NCI-H1694 treated with DMSO at 0.1 percent for 48 hours (cell line): ENCODE results near the gene SDF4.

Experiments used
- DNase-seq: peaks from one replicate; lab custom pipeline; 2025; lab: John Stamatoyannopoulos, UW

The SDF4 gene

GRCh38 chr1:1231400-1232207 is at the start of gene SDF4:
SDF4 (minus strand) TSS chr1:1232001; CDS start chr1:1228772, 3,229 bp downstream.
- peak; percentile 76 for DNase-seq

DNA sequence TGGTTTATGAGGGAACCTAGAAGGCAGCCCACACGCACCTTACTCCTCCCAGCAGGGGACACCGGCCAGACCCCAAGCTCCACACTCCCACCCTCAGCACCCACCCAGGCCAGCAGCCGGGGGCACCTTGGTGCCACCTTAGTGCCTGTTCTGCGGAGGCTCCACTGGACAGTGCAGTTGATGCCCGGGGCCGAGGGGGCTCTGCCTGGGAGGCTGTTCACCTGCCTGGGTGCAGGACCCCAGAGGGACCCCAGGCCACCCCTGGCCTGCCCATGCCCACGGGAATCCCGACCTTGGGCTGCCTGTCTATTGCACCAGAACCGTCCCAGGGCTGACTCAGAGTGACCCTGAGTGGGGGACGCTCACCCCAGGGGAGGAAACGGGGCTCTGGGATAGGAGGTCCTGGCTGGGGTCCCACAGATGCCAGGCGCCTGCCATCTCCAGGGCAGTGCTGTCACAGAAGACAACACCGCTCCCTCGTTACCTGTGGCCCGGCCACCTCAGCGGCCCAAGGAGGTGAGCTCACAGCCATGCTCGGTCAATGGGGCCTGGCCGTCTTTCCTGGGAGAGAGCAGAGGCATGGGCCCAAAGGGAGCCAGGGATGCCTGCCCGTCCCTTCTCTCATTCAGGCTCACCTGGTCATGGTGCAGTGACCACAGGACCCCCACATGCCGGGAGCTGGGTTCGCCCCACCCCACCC is 49.1 kb upstream of the SDF4 start:
- DNase-seq, result no peak

GRCh38 chr1:1279028-1279427 is 47.2 kb upstream of the SDF4 start:
- DNase-seq, result no peak

DNA sequence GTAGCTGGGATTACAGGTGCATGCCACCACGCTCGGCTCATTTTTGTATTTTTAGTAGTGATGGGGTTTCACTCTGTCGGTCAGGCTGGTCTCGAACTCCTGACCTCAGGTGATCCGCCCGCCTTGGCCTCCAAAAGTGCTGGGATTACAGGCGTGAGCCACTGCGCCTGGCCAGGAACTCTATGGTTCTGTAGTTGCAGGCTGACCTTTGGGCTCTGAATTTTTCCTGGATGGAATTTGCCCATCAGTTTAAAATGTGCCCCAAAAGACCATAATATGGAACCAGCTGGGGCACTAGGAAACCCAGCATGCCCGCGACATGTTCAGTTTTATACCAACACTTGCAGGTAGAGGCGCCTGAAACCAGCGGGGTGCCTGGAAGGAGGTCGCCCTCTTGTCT is 46.8 kb upstream of the SDF4 start:
- no peak for DNase-seq

DNA sequence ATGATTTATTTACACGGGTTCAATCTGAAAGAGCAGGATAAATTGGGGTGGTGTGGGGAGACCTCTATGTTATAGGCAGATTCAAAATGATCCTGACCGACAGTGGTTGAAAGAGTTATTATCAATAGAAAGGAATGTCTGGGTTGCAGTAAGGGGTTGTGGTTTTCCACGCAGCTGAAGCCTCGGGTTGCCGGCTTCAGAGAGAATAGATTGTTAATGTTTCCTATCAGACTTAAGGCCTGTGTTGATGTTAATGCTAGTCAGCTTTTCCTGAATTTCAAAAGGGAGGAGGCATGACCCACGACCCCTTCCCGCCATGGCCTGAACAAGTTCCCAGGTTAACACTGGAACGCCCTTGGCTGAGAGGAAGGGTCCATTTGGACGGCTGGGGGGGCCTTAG is 44.0 kb upstream of the SDF4 start:
- no peak for DNase-seq

GRCh38 chr1:1274931-1275431 is 43.2 kb upstream of the SDF4 start:
- no peak for DNase-seq

- DNase-seq, result no peak
Observed at GRCh38 chr1:1274299-1274930, 42.6 kb upstream of the SDF4 start.

DNA sequence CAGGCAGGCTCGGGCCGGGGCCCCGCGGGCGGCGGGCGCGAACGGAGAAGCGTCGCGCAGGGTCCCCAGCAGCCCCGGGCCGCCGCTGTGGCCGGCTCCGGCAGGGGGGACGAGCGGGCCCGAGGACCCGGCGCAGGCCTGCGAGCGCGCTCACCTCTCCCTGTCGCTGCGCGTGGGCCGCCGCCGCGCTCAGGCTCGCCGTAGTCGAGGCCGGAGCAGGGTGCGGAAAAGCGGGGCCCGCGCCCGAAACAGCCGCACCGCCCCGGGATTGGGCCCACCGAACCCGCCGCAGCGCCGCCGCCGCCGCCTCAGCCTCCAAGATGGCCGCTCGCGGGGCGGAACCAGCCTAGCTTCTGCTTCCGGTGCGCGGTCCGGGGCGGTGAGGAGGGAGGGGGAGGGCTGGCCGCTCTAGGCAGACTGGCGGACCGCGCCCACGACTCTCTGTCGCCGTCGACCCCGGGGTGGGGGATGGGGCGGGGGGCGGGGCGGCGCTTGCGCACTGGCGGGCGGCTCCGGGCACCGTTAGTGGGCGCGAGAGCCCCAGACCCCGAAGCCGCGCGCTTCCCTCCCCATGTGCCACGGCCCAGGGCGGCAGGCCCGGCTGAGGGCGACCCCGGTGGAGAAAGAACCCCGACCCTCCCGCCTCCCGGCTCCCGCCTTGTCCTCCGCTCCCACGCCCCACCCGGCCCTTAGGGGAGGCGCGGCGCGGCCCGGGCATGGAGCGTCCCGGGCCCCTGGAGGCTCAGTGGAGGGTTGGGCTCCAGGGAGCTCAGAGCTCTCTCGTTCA is 41.9 kb upstream of the SDF4 start, which contains the start of gene UBE2J2:
Gene UBE2J2, minus strand, starts transcription at position 343 of the 787 bp plus-strand sequence. CDS start 5,862 bp downstream, outside the sequence.
- DNase-seq, result peak; percentile 55

GRCh38 chr1:1273209-1273511 is 41.4 kb upstream of the SDF4 start:
- no peak for DNase-seq

DNA sequence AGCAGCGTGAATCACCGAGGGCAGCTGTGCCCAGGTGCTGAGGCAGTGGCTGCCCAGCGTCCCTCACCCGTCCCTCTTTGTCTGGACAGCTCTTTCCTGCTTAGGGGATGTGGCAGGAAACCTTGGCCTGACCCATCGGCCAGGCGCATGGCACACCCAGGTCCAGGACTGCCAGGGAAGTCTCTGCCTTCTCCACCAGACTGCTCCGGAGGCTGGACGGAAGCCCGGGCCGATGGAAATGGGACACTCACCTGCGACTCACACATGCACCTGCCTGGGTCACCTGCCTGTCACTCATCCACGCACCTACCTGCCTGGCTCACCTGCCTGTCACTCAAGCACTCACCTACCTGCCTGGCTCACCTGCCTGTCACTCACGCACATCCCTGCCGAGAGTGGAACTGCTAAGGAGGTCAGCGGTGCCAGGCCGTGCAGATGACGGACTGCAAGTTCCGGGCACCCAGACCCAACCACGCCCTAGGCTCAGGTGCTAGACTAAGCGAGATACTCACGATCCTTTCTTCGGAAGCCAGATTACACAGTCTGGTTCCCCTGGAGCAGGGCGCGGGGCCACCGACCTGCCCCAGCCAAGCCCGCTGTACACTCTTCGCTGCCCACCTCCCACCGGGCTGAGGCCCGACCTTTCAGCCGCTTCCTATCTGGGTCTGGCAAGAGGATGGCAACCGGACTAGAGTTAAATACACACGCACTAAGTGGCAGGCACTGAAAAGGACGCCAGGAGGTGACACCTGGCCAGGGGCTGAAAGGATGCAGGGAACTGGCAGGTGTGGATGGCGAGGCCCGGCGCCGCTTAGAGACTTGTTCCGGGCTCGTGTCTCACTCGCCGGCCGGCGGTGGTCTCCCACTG is 40.8 kb upstream of the SDF4 start:
- DNase-seq, result no peak

- no peak for DNase-seq
Observed at GRCh38 chr1:1270813-1271212, 39.0 kb upstream of the SDF4 start.

- no peak for DNase-seq
Observed at GRCh38 chr1:1268284-1268682, 36.5 kb upstream of the SDF4 start.

DNA sequence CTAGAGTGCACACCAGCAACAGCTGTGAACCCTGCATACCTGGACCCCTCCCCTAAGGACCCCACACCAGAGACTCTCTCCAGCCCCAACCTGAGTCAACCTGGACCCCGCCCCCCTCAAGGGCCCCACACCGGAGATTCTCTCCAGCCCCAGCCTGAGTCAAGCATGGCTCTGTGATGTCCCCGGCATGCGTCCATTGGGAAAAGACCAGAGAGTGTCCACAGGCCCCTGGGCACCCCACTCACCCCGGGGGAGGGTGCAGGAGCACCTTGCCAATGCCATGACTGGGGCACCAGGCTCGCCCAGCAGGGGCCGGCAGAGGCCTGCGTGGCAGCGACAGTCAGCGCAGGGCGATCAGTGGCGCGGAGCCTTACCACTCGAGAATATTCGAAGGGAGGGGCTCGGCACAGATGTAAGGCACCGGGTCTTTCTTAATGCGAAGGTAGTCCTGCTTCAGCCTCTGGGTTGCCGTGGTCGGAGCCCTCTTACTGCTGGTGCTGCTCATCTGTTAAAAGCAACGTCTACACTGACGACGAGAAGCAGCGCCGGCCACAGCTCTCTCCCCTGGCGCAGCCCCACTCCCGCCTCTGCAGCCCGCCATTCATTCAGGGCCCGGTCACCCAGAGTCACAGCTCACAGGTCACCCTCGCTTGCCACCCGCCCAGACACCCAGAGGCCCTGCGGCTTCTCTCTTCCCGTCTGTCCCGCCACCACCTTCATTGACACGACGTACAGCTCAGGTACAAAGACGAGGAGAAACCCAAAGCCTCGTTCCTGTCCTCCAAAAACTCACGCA is 35.9 kb upstream of the SDF4 start:
- DNase-seq, result no peak

DNA sequence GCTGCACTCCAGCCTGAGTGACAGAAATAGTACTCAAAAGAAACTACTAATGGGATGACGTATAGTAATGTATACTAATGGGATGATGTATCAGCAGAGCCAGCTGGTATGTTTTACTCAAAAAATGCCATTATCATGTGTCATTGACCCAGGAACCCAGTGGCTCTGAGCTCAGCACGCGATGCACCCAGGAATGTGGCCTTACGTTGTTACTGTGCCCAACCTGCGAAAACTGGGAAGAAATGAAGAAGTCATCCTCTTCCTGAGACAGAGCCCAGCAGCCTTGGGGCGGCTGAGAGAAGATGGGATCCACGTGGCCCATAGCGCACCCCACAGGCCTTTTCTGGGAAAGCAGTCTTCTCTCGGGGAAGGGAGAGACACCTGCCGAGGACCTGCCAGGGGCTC is 33.1 kb upstream of the SDF4 start:
- no peak for DNase-seq

DNA sequence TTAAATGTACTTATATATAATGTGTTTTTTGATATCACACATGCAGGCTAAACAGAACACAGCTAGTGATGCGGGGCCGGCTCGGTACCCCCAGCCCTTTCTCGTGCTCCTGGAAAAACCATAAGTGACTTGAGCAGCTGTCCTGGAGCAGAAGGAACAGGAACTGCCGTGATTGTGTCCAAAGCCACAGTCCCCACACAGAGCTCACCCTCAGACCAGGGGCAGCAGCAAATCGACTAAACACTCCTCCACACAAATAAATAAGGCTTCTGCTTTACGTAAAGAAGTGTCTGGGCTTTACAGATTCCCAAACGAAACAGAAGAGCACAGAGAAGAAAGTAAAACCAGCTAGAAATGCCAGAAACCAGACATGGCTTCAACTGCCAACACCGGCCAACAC is 32.2 kb upstream of the SDF4 start:
- DNase-seq, result no peak

DNA sequence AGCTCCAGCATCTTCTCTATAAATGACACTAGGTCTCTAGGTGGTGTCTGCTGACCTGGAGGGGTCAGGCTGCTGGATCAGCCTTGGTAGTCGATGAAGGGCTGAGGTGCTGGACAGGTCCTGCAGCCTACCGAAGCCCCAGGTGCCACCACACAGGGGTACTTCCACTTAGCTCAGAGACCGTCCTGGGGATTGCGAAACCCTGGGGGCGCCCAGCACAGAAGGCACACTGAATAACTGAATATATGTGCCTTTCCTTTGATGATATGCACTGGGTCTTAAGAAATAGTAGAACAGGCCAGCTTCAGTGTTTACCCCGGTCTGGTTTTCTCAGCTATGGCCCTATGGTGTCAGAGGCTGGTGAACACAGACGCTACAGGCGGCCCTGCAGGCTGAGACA is 31.0 kb upstream of the SDF4 start:
- DNase-seq, result no peak

- no peak for DNase-seq
Observed at GRCh38 chr1:1262071-1262470, 30.3 kb upstream of the SDF4 start.

GRCh38 chr1:1260843-1261560 is 29.2 kb upstream of the SDF4 start:
- no peak for DNase-seq

GRCh38 chr1:1259951-1260600 is 28.3 kb upstream of the SDF4 start:
- no peak for DNase-seq
